ENCODE data around the gene GABPB2.

The GABPB2 gene

DNA sequence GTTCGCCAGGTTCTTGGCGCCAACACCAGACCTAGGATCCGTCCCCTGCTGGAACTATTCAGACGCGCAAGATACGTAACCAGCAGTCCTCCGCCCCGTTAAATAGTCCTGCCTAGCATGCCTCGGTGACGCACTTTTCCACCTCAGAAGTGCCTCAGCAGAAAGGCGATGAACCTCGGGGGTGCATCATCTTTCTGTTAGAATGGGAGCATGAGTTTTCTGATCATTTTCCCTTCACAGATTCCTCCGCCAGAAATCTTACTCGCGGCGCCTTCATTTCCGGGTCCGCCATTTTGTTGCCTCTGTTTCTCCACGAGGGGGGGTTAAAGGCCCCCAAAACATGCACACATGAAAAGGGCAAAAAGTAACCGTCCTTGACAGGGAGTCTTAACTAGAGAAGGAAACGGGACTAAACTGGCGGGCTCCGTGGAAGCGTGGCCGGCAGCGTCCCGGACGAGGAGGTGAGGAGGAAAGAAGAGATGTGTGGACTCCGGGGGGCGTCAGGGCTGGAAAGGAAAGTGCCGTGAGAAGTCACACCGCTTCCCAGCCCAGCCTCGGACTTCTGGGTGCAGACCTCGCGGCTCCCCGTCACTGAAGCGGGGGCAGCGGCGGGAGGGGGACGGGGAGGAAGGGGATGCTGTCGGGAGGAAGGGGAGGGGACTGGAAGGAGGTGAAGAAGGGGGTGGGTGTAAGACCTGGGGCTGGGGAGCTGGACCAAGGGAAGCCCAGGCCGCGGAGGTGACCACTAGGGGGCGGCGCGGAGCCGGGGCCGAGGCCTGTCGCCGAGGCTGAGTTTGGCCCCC, at the start of gene GABPB2:
TSS of gene GABPB2 (plus strand) at position 288 of the 803 bp plus-strand sequence. CDS start 17,429 bp downstream, outside the sequence.
- in situ Hi-C loops (cut with MboI; ENCODE audit: low sequenced_read_pairs), result no loop called here

DNA sequence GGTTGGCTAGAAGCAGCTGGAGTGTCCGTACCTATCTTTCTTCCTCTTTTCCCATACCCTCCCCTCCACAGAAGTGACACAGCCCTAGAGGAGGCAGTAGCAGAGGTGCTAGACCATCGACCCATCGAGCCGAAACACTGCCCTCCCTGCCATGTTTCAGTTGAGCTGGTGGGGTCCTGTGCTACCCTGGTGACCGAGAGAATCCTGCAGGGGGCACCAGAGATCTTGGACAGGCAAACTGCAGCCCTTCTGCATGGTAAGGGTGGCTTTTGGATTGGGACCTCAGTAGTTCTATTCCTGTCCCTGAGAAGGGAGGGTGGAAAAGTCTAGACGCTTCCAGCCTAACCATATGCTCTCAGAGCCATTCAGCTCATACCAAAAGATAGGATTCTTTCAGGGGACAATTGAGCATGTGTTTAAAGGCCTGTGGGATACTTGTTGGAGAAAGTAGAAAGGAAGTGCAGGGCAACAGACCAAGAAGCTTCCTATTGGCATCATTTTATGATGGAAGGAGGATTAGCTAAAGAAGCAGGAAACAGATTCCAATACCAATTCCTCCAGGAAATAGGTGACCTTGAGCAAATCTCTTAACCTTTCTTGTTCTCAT, 45.9 kb upstream of the GABPB2 start:
- in situ Hi-C loops (cut with MboI; ENCODE audit: low sequenced_read_pairs), result no loop called here

DNA sequence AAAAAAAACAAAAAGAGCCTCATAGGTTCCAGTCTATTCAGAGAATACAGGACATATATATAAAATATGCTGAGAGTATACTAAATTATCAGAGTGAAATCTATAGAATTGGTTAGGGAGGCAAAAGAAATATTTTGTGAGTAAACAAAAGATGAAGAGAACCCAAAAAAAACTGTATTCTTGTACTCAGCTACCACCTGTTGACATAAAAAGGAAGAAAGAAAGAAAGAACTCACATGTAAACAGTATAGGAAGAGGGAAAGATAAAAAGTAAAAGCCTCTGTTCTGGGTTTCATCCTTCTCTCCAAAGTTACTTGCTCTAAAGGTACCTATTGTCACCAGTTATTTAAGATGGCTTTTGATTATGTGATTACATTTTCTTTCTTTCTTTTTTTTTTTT, 44.1 kb upstream of the GABPB2 start:
- in situ Hi-C loops (cut with MboI; ENCODE audit: low sequenced_read_pairs), result no loop called here

DNA sequence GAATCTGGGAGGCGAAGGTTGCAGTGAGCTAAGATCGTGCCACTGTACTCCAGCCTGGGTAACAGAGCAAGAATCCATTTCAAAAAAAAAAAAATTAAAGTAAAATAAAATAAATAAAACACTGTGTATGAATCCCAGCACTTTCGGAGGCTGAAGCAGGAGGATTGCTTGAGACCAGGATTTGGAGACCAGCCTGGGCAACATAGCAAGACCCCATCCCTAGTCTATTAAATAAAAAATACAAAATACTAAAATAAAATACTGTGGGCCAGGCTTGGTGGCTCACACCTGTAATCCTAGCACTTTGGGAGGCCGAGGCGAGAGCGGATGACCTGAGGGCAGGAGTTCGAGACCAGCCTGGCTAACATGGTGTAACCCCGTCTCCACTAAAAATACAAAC, 38.4 kb upstream of the GABPB2 start:
- in situ Hi-C loops (cut with MboI; ENCODE audit: low sequenced_read_pairs), result no loop called here

DNA sequence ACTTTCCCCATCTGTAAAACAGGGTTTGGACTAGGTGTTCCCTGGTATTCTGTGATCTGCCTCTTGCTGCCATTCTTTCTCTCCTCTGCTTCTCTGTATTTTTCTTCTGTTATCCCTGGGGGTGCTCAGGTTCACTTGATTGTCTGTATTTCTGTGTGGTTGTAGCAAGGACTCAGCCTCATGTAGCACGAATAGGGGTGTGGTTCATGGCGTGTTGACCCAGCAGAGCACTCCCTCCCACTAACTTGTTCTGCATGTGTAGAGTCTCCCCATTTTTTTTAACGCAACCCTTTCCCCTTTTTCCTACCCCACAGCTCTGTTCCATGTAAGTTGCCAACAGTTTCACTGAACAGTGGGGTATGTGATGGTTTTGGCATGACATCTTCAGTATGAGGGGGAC, 35.4 kb upstream of the GABPB2 start:
- in situ Hi-C loops (cut with MboI; ENCODE audit: low sequenced_read_pairs), result no loop called here

DNA sequence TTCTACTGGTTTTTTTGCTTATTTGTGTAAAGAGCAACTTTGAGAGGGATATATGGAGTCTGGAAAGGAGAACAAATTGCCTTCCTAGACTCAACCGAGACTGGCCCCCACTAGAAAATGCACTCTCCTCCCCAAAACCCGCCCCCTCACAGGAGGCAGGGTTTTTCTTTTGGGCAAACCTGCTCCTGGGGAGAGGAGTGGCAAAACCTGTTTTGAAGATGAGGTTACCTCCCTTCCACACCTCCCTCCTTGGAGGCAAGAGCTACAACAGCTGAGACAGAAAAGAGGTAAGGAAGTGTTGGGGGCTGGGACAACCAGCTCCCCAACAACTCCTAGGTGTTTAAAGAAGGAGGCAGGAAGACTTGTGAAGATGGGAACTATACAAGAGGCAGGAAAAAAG, 34.2 kb upstream of the GABPB2 start, which contains the start of gene BNIPL:
TSS of gene BNIPL (plus strand) at position 231 of the 400 bp plus-strand sequence. CDS start at position 371, 140 bp downstream.
- in situ Hi-C loops (cut with MboI; ENCODE audit: low sequenced_read_pairs), result no loop called here

DNA sequence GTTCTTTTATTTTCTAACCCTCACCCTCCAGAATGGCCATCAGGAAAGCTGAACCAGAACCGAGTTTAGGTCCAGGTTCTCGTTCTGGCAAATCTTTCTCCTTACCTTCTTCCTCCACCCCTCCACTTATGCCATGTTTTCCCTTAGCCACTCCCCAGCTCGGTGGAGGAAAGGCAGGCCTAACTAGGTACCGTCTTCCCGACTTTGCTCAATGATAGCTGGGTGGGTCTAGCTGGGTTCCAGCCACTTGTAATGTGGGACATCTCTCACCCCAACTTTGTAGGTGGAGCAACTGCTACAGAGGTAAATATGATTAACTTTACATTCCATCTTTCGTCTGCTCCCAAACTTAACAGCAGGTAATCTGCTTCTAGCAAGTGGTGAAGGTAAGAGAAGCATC, 33.5 kb upstream of the GABPB2 start:
- in situ Hi-C loops (cut with MboI; ENCODE audit: low sequenced_read_pairs), result no loop called here

DNA sequence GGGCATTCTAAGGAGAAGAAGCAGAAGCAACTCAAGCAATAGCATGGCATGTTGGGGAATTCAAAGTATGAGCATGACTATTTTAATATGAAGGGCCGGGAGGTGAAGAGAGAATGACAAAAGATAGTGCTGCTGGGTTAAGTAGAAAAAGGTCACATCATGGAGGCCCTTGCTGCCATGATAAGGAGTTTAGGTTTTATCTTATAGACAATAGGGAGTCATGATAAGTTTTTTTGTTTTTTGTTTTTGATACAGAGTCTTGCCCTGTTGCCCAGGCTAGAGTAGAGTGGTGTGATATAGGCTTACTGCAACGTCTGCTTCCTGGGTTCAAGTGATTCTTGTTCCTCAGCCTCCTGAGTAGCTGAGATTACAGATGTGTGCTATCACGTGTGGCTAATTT, 31.0 kb upstream of the GABPB2 start:
- in situ Hi-C loops (cut with MboI; ENCODE audit: low sequenced_read_pairs), result no loop called here

DNA sequence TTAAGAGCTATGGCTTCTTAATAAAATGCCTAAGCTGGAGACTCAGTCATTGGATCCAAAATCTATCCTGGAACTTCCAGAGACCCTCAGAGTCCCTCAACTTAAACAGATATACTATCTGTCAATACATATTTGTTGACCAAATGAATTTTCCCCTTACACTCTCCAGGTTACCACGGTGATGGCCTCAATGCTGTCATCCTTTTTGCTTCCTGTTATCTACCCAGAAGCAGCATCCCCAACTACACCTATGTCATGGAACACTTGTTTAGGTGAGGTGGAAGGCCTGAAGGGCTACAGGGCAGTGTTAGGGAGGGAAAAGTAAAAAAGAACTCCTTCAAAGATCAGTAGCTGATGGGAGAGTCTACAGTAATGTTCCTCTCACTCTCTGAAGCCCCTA, 27.4 kb upstream of the GABPB2 start:
- in situ Hi-C loops (cut with MboI; ENCODE audit: low sequenced_read_pairs), result no loop called here

DNA sequence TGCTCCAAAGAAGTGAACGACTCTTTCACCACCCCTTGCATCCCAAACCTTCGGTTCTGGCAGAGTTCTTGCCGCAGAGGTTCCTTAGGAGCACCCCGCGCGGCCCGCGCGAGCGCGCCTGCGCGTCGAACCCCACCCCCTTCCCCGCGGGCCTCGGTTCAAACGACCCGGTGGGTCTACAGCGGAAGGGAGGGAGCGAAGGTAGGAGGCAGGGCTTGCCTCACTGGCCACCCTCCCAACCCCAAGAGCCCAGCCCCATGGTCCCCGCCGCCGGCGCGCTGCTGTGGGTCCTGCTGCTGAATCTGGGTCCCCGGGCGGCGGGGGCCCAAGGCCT, 23.0 kb upstream of the GABPB2 start, which contains the start of gene C1orf56:
TSS of gene C1orf56 (plus strand) at position 161 of the 334 bp plus-strand sequence. CDS start at position 258, 97 bp downstream.
- in situ Hi-C loops (cut with MboI; ENCODE audit: low sequenced_read_pairs), result no loop called here

DNA sequence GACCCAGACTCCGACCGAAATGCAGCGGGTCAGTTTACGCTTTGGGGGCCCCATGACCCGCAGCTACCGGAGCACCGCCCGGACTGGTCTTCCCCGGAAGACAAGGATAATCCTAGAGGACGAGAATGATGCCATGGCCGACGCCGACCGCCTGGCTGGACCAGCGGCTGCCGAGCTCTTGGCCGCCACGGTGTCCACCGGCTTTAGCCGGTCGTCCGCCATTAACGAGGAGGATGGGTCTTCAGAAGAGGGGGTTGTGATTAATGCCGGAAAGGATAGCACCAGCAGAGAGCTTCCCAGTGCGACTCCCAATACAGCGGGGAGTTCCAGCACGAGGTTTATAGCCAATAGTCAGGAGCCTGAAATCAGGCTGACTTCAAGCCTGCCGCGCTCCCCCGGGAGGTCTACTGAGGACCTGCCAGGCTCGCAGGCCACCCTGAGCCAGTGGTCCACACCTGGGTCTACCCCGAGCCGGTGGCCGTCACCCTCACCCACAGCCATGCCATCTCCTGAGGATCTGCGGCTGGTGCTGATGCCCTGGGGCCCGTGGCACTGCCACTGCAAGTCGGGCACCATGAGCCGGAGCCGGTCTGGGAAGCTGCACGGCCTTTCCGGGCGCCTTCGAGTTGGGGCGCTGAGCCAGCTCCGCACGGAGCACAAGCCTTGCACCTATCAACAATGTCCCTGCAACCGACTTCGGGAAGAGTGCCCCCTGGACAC, 22.5 kb upstream of the GABPB2 start:
- in situ Hi-C loops (cut with MboI; ENCODE audit: low sequenced_read_pairs), result no loop called here

DNA sequence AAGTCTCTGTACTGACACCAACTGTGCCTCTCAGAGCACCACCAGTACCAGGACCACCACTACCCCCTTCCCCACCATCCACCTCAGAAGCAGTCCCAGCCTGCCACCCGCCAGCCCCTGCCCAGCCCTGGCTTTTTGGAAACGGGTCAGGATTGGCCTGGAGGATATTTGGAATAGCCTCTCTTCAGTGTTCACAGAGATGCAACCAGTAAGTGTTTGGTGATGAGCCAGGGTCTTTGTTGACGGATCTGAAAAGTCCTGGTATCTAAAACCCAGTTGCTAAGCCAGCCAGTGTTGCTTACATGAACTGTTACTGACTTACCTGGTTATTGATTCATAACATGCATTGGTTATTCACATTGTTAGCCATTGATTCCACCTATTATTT, 21.9 kb upstream of the GABPB2 start:
- in situ Hi-C loops (cut with MboI; ENCODE audit: low sequenced_read_pairs), result no loop called here

DNA sequence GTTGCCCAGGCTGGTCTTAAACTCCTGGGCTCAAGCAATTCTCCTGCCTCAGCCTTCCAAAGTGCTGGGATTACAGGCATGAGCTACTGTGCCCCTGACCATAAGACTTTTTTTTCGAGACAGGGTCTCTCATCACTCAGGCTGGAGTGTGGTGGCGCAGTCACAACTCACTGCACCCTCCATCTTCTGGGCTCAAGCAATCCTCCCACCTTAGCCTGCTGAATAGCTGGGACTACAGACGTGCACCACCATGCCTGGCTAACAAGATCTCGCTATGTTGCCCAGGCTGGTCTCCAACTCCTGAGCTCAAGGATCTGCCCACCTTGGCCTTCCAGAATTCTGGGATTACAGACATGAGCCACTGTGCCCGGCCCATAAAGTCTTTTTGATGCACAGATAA, 21.1 kb upstream of the GABPB2 start:
- in situ Hi-C loops (cut with MboI; ENCODE audit: low sequenced_read_pairs), result no loop called here

DNA sequence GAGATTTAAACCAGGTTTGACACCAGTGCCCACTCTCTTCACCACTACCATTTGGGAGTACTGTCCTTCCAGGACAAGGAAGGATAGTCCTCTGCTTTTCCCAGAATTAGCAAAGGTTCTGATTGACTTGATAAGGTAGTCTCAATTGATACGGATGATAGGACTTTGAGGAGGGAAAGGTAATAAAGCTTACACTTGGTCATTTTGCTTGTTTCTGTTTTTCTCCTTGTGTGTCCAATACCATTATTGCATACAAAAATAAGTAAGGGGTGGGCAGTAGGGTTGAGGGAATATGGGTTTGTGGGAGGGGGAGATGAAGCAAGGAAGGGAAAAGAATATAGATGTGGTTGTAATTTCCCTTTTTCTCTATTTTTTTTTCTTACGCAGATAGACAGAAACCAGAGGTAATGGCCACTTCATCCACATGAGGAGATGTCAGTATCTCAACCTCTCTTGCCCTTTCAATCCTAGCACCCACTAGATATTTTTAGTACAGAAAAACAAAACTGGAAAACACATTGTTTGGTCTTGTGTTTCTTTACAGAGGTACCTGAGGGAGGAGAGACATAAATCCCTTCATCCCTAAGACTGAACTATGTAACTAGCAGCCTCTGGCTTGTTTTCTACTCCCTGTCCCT, 20.4 kb upstream of the GABPB2 start:
- in situ Hi-C loops (cut with MboI; ENCODE audit: low sequenced_read_pairs), result no loop called here

DNA sequence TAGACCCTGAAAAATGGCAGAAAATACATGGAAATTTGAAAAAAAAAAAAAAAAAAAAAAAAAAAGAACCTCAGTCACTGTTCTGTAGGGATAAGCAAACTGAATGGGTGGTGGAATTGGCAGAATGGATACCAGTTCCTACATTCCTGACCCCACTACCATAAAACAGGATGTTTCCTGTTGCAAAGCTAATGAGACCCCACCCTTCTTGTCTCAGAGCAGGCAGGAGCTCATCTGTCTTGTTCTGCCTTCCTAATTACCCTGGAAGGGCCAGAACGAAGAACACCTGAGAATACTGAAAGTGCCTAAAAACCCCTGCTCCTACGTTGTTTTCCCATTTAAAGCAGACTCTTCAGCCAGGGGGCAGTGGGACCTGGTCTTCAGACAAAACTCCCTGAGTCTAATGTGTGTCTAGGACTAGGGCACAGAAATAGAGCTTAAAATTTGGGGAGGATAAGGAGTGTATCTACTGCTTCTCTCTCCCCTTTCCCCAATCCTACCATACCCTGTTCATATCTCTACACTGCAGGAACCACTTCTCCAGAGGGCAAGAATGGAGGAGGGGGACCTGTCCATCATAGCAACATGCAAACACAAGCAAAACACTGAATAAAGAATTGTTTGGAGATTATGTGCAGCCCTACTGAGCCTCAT, 19.1 kb upstream of the GABPB2 start:
- in situ Hi-C loops (cut with MboI; ENCODE audit: low sequenced_read_pairs), result no loop called here

DNA sequence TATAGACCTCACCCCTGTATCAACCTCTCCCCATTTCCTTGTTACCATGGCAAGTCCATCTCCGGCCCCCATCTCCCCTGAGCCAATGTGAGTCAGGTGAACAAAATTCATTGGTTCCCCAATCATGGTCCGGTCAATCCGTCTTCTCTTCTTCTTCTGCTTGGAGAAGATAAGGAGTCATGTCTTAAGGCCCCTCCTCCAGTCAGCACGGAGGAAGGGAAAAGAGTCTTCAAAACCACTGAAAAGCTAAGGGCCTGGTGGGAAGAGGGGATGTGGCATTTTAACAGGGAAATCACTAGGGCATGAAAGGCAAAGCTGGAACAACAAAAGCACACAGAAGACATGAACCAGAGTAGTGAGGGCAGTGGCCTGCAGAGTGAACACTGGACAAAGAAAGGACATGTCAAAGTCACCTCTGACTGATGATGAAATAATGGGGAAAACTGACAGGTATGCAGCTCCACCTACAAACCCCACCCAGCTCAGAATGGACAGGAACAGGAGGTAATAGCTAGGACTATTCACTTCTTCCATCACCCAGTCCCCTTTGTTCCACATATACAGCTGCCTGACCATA, 15.5 kb upstream of the GABPB2 start:
- in situ Hi-C loops (cut with MboI; ENCODE audit: low sequenced_read_pairs), result no loop called here

DNA sequence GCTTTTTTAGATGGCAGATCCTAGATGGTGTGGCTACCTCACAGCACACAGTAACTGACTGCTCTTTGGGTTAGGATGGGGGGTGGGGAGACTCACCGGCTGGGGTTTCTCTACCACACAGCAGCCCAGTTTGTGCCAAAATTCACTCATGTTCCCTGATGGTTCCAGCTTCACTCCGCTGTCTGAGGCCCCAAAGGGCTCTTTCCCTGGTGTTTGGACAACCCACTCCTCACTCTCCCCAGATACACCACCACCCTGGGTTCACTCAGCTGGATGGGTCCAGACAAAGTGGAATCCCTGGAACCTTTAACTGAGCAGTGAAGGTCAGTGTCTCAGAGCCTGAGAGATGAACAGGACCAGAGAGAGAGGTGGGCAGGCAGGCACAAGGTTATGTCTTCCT, 15.0 kb upstream of the GABPB2 start:
- in situ Hi-C loops (cut with MboI; ENCODE audit: low sequenced_read_pairs), result no loop called here

DNA sequence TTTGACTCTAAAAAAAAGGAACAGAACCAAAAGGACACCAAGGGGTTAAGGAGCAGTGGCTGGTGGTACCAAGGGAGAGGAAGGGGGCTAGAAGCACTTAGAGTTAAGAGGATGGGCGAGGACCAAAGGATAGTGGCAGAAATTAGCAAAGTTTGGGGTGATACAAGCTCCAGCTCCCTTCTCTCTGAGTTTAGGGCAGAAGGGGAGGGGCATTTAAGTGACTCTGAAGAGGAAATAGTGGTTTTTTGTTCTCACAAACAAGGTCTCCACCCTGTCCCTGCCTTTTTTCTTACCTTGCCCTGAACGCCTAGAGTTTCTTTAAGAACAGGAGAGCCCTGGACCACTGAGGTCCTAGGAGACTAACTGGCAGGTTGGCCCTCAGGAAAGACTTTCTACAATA, 14.4 kb upstream of the GABPB2 start:
- in situ Hi-C loops (cut with MboI; ENCODE audit: low sequenced_read_pairs), result no loop called here

DNA sequence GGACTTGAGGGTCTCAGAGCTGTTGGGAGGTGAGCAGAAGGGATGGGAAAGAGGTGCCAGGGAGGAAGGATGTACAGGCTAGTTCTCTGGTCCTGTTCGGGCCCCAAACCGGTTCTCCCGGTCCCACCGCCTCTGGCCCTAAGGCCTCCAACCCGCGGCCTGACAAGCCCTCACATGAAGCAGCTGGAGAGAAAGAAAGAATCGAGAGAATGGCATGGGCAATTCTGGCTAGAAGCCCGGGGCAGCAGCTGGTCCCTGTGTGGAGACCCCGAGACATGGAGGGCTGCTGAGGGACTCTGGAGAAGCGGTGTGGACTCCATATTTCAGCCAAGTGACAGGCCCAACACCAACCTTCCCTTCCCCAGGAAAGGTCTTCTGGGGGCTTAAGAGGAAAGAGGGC, 11.9 kb upstream of the GABPB2 start:
- in situ Hi-C loops (cut with MboI; ENCODE audit: low sequenced_read_pairs), result no loop called here

All from HL-60/S4 treated with phorbol 12-myristate 13-acetate at 8.2 ng/mL for 4 days and 3 days (cell line).